ENCODE results near the gene WNK1. TPM values are rescaled to one million over a fixed set of nuclear protein-coding genes. Genes with fewer than 3 reads are reported as not detected.

Gene WNK1
- total RNA-seq, 3 donors from 2014 or later: 173 to 192 (median 176) TPM

GRCh38 chr12:828726-829395 is 76.5 kb downstream of the WNK1 start:
- Histone ChIP-seq H3K9me3 (no peaks in the 10 kb centered on the region), H3K36me3 (peaks cover 1% of the 10 kb centered on the region), H3K27ac (no peak overlapping the region), H3K4me3 (no peak overlapping the region), H3K27me3 (no peaks in the 10 kb centered on the region), H3K4me1 (no peaks in the 10 kb centered on the region)
- no peak for DNase-seq (ENCODE audit: low spot score in 2 of 2)
- TF ChIP-seq POLR2A (IDR thresholded peaks at IDR 0.05) (no peak), CTCF (IDR thresholded peaks at IDR 0.05) (no peak), POLR2AphosphoS5 (IDR thresholded peaks at IDR 0.05) (no peak)
- intact Hi-C loops (cut with DNase I; ENCODE audit: low total_unique reads): no loop called here

DNA sequence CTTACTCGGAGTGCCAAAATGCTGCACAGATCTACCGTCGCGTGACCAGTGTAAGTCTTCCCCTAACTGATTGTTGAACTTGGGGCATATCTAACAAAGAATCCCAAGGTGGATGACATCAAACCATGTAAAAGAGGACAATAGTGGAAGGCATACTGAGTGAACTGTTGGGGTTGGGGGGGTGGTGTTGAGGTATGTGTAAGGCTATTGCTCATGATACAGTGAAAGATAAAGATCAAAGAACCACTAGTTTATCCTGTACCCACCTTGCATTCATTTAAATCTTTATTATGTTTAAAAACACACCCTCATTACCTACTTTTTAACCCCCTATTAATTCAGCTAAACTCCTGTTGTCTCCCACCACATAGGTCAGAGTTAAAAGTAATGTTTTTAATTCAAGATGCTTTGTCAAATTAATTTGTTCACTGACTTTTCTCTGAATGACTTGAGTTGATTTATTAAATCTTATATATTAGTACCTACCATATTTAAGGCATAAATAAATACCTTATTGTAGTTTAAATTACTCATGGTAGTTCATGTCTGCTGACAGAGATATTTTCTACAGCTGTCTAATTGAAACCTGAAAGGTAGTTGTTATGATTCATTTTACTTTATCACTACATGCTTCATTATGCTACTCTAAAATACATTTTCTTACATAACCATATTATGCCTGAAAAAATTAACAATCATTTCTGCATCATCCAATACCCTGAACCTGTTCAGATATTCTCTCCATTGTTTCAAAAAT is 77.9 kb downstream of the WNK1 start:
- no peaks in the 10 kb centered on the region for H3K27me3 ChIP-seq
- intact Hi-C loops (cut with DNase I; ENCODE audit: low total_unique reads): no loop called here
- no peak overlapping the region for H3K4me3 ChIP-seq
- H3K9me3 ChIP-seq: no peaks in the 10 kb centered on the region
- TF ChIP-seq POLR2A (IDR thresholded peaks at IDR 0.05) (no peak), POLR2AphosphoS5 (IDR thresholded peaks at IDR 0.05) (no peak), CTCF (IDR thresholded peaks at IDR 0.05) (no peak)
- H3K27ac ChIP-seq: no peak overlapping the region
- no peaks in the 10 kb centered on the region for H3K4me1 ChIP-seq
- peaks cover 3% of the 10 kb centered on the region for H3K36me3 ChIP-seq
- DNase-seq (ENCODE audit: low spot score in 2 of 2): no peak

- no peaks in the 10 kb centered on the region for H3K9me3 ChIP-seq
- TF ChIP-seq POLR2A (IDR thresholded peaks at IDR 0.05) (no peak), POLR2AphosphoS5 (IDR thresholded peaks at IDR 0.05) (no peak), CTCF (IDR thresholded peaks at IDR 0.05) (no peak)
- no peak overlapping the region for H3K4me3 ChIP-seq
- intact Hi-C loops (cut with DNase I; ENCODE audit: low total_unique reads): loop anchor here (2.0 kb wide), 1 partner anchor 43 kb away; no protein-coding TSS in a partner anchor
- H3K4me1 ChIP-seq: no peaks in the 10 kb centered on the region
- H3K36me3 ChIP-seq: peaks cover 3% of the 10 kb centered on the region
- DNase-seq (ENCODE audit: low spot score in 2 of 2): no peak
- H3K27me3 ChIP-seq: no peaks in the 10 kb centered on the region
- H3K27ac ChIP-seq: no peak overlapping the region
Observed at GRCh38 chr12:835754-836518, 83.6 kb downstream of the WNK1 start.

DNA sequence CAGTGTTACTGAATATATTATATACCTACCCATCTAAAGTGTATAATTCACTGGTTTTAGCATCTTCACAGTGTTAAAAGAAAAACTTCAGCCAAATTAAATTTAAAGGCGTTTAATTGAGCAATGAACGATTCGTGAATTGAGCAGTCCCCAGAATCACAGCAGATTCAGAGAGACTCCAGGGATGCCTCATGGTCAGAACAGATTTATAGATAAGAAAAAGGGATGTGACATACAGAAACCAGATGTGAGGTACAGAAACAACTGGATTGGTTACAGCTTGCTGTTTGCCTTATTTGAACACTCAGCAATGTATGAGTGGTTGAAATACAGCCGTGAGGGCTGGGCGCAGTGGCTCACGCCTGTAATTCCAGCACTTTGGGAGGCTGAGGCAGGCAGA is 84.6 kb downstream of the WNK1 start:
- Histone ChIP-seq H3K36me3 (peaks cover 3% of the 10 kb centered on the region), H3K9me3 (no peaks in the 10 kb centered on the region), H3K27ac (no peak overlapping the region), H3K27me3 (no peaks in the 10 kb centered on the region), H3K4me1 (no peaks in the 10 kb centered on the region), H3K4me3 (no peak overlapping the region)
- no peak for DNase-seq (ENCODE audit: low spot score in 2 of 2)
- intact Hi-C loops (cut with DNase I; ENCODE audit: low total_unique reads): no loop called here
- TF ChIP-seq POLR2A (IDR thresholded peaks at IDR 0.05) (no peak), CTCF (IDR thresholded peaks at IDR 0.05) (no peak), POLR2AphosphoS5 (IDR thresholded peaks at IDR 0.05) (no peak)

All from breast epithelium (tissue), 4 donors.